MM.1S (cell line): ENCODE data around the gene ABCC4.
"Not testable (repeated sequence)": the region's sequence is repeated elsewhere in the genome, so short reads cannot be mapped to it uniquely, and the experiment has no call there.

Experiments
- DNase-seq: peaks from one replicate; pipeline ENCODE4 v3.0.0-alpha.2; 2015
- H2AFZ ChIP-seq: fragments of 300-600 bp; sonication (generic); 2 replicates; pipeline ENCODE4 v1.6.0; 2016; ENCODE audit warnings: antibody characterized with exemption, low read length
- H3F3A ChIP-seq: fragments of 300-600 bp; sonication (generic); 2 replicates; pipeline ENCODE4 v1.6.1; 2016; ENCODE audit warnings: mild to moderate bottlenecking, antibody characterized with exemption, low read length, moderate library complexity, mixed read lengths; ENCODE audit not compliant: insufficient read depth
- H3K27ac ChIP-seq: fragments of 300-600 bp; sonication (generic); 2 replicates; pipeline ENCODE4 v1.5.1; 2016; ENCODE audit warnings: mild to moderate bottlenecking, low read length
- H3K27me3 ChIP-seq: fragments of 300-600 bp; sonication (generic); replicated peaks from 2 replicates; pipeline ENCODE4 v1.6.0; 2016; ENCODE audit warnings: low read length; ENCODE audit not compliant: insufficient read depth
- H3K36me3 ChIP-seq: fragments of 300-600 bp; sonication (generic); replicated peaks from 2 replicates; pipeline ENCODE4 v1.6.1; 2016; ENCODE audit warnings: mild to moderate bottlenecking, low read length, mixed read lengths; ENCODE audit not compliant: insufficient read depth
- H3K4me1 ChIP-seq: fragments of 300-600 bp; sonication (generic); 2 replicates; pipeline ENCODE4 v1.6.1; 2016; ENCODE audit warnings: low read length, mixed read lengths
- H3K4me2 ChIP-seq: fragments of 300-600 bp; sonication (generic); 2 replicates; pipeline ENCODE4 v1.6.0; 2016; ENCODE audit warnings: low read depth, low read length
- H3K4me3 ChIP-seq: fragments of 300-600 bp; sonication (generic); 2 replicates; pipeline ENCODE4 v1.5.1; 2016; ENCODE audit warnings: low read length, mixed read lengths
- H3K79me2 ChIP-seq: fragments of 300-600 bp; sonication (generic); 2 replicates; pipeline ENCODE4 v1.6.1; 2016; ENCODE audit warnings: mixed run types, low read length, mixed read lengths
- H3K9ac ChIP-seq: fragments of 300-600 bp; sonication (generic); 2 replicates; pipeline ENCODE4 v1.6.1; 2016; ENCODE audit warnings: low read length, mixed read lengths
- H3K9me2 ChIP-seq: fragments of 300-600 bp; sonication (generic); replicated peaks from 2 replicates; pipeline ENCODE4 v1.6.1; 2016; ENCODE audit warnings: mild to moderate bottlenecking, low read length, mixed read lengths; ENCODE audit not compliant: insufficient read depth
- H3K9me3 ChIP-seq: fragments of 300-600 bp; sonication (generic); replicated peaks from 2 replicates; pipeline ENCODE4 v1.6.1; 2016; ENCODE audit warnings: mild to moderate bottlenecking, low read length, mixed read lengths; ENCODE audit not compliant: insufficient read depth
- H4K20me1 ChIP-seq: fragments of 300-600 bp; sonication (generic); 2 replicates; pipeline ENCODE4 v1.6.1; 2016; ENCODE audit warnings: mild to moderate bottlenecking, low read length, moderate library complexity, mixed read lengths; ENCODE audit not compliant: insufficient read depth
- EZH2 ChIP-seq: fragments of 300-600 bp; sonication (generic); optimal IDR thresholded peaks from 2 replicates; pipeline ENCODE3; 2017; ENCODE audit warnings: low read depth, mild to moderate bottlenecking, antibody characterized with exemption, low read length, mixed read lengths
- EZH2phosphoT487 ChIP-seq: fragments of 300-600 bp; sonication (generic); IDR thresholded peaks from 2 replicates; pipeline ENCODE4 v1.6.1; 2018; ENCODE audit warnings: antibody characterized with exemption, low read length
- TF ChIP-seq, protein P1 (sequence below): fragments of 300-600 bp; sonication (generic); IDR thresholded peaks from 2 replicates; pipeline ENCODE4 v1.5.1; 2016; ENCODE audit warnings: antibody characterized with exemption, low read length, mixed read lengths

The ABCC4 gene

DNA sequence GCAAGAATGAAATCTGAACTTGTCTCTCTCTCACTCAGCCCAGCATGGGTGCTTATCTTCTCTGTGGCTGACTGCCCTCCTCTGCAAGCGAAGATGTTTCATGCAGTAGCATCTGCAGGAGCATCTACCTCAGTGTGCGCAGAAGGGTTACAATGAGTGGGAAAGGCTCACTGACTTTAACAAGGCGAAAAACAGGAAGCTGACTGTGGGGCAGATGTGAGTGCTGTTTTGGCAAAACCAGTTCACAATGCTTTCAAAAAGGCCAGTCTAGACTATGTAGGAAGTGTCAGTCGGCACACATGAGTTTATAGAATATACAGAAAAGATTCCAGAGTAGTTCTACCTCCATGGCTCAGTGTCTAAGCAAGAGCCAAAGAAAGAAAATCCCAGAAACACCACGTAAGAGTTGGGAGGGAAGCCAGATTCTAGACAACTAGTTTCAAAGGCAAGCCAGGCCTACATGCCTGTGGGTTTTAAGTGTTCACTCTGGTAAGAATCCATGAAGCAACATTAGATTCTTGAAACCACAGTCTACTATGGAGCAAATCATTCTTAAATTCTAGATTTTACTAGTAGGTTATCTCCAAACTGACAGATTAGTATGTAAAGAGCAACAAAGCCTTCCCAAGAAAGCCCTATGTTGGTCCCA, 124.5 kb downstream of the ABCC4 start:
- H4K20me1 ChIP-seq, result no peaks in the 10 kb centered on the region
- H3K4me3 ChIP-seq, result no peak overlapping the region
- H3K36me3 ChIP-seq, result no peaks in the 10 kb centered on the region
- no peaks in the 10 kb centered on the region for H3K27me3 ChIP-seq
- no peaks in the 10 kb centered on the region for H3K9me3 ChIP-seq
- H3K79me2 ChIP-seq, result no peaks in the 10 kb centered on the region
- peaks cover 6% of the 10 kb centered on the region; the same call in 1 of the 2 replicates for H3K4me1 ChIP-seq
- H3F3A ChIP-seq, result no peaks in the 10 kb centered on the region
- H3K9ac ChIP-seq, result no peak overlapping the region
- H3K4me2 ChIP-seq, result no peak overlapping the region
- no peak overlapping the region for H2AFZ ChIP-seq
- no peak for TF ChIP-seq EZH2phosphoT487
- TF ChIP-seq EZH2, result no peak
- TF ChIP-seq, protein P1, sequence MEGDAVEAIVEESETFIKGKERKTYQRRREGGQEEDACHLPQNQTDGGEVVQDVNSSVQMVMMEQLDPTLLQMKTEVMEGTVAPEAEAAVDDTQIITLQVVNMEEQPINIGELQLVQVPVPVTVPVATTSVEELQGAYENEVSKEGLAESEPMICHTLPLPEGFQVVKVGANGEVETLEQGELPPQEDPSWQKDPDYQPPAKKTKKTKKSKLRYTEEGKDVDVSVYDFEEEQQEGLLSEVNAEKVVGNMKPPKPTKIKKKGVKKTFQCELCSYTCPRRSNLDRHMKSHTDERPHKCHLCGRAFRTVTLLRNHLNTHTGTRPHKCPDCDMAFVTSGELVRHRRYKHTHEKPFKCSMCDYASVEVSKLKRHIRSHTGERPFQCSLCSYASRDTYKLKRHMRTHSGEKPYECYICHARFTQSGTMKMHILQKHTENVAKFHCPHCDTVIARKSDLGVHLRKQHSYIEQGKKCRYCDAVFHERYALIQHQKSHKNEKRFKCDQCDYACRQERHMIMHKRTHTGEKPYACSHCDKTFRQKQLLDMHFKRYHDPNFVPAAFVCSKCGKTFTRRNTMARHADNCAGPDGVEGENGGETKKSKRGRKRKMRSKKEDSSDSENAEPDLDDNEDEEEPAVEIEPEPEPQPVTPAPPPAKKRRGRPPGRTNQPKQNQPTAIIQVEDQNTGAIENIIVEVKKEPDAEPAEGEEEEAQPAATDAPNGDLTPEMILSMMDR, result no peak
- no peak for DNase-seq
- H3K9me2 ChIP-seq, result no peaks in the 10 kb centered on the region
- H3K27ac ChIP-seq, result no peak overlapping the region

DNA sequence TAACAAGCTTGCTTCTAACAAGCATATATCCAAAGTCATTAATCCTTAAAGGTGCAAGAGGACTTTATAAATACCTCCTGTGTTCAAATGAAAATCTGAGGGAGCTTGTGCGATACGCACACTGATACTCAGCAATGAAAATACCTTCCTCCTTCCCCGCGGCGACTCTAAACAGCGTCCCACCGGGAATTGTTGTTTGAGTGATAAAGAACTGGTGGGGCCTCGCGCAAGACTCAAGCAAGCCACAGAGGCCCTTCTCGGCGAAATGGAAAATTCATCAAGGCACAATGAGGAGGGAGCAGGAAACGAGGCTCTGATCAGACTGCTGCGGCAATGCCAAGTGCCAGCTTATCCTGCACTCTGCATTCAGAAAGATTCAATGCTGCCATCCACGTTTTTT, 126.7 kb downstream of the ABCC4 start:
- no peaks in the 10 kb centered on the region for H4K20me1 ChIP-seq
- no peak overlapping the region for H3K9ac ChIP-seq
- no peaks in the 10 kb centered on the region for H3K36me3 ChIP-seq
- H3K4me3 ChIP-seq, result no peak overlapping the region
- no peaks in the 10 kb centered on the region for H3K9me2 ChIP-seq
- no peak for TF ChIP-seq EZH2
- TF ChIP-seq, protein P1, result no peak
- no peak for TF ChIP-seq EZH2phosphoT487
- no peaks in the 10 kb centered on the region for H3K4me1 ChIP-seq
- no peaks in the 10 kb centered on the region for H3K79me2 ChIP-seq
- no peak overlapping the region for H2AFZ ChIP-seq
- no peaks in the 10 kb centered on the region for H3K27me3 ChIP-seq
- no peak for DNase-seq
- H3K4me2 ChIP-seq, result no peak overlapping the region
- no peak overlapping the region for H3K27ac ChIP-seq
- H3F3A ChIP-seq, result no peaks in the 10 kb centered on the region
- no peaks in the 10 kb centered on the region for H3K9me3 ChIP-seq

DNA sequence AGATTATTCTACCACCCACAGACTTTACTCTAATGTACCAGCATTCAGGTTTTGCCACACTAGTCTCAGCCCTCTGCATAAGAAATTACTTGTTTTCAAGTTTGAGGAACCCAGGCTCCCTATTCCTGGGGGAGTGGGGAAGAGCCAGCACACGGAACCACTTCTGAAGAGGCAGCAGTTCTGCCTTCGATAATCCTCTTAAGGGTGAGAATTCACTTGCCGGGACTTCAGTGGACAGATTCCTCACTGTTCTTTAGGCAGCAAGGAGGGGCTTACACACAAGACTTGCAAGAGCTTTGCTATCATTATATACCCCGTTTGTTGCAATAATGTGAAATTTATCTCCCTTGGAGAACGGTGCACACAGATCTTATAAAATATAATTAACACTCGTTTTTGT, 133.1 kb downstream of the ABCC4 start:
- H4K20me1 ChIP-seq, result no peaks in the 10 kb centered on the region
- no peak overlapping the region for H3K4me3 ChIP-seq
- H3K4me1 ChIP-seq, result no peaks in the 10 kb centered on the region
- H2AFZ ChIP-seq, result no peak overlapping the region
- no peaks in the 10 kb centered on the region for H3K9me3 ChIP-seq
- no peaks in the 10 kb centered on the region for H3K27me3 ChIP-seq
- no peak overlapping the region for H3K9ac ChIP-seq
- H3K79me2 ChIP-seq, result no peaks in the 10 kb centered on the region
- H3F3A ChIP-seq, result no peaks in the 10 kb centered on the region
- H3K9me2 ChIP-seq, result no peaks in the 10 kb centered on the region
- DNase-seq, result no peak
- TF ChIP-seq EZH2phosphoT487, result no peak
- TF ChIP-seq, protein P1, result no peak
- no peak for TF ChIP-seq EZH2
- H3K4me2 ChIP-seq, result no peak overlapping the region
- no peaks in the 10 kb centered on the region for H3K36me3 ChIP-seq
- no peak overlapping the region for H3K27ac ChIP-seq

DNA sequence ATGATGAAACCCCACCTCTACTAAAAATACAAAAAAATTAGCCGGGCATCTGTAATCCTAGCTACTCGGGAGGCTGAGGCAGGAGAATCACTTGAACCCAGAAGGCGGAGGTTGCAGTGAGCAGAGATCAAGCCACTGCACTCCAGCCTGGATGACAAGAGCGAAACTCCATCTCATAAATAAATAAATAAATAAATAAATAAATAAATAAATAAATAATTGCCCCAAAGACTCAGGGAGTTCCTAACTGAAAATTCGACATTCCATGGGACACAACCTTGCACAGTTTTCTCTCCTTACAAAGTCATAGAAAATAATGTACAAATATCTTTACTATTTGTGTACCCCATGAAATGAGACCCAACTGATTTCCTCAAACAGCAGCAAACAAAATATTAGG, 134.2 kb downstream of the ABCC4 start:
- not testable (repeated sequence) for H3K27ac ChIP-seq, H3F3A ChIP-seq, H3K9me2 ChIP-seq, H4K20me1 ChIP-seq, H3K4me1 ChIP-seq, H2AFZ ChIP-seq, H3K4me2 ChIP-seq, H3K9me3 ChIP-seq, H3K27me3 ChIP-seq, H3K4me3 ChIP-seq, H3K36me3 ChIP-seq, H3K9ac ChIP-seq, DNase-seq, H3K79me2 ChIP-seq
